Ammon's horn (tissue), 1 donor: ENCODE measurements around the gene MLLT10.
"Not testable (repeated sequence)": the region's sequence is repeated elsewhere in the genome, so short reads cannot be mapped to it uniquely, and the experiment has no call there.

ENCODE experiments used
- DNase-seq: peaks from one replicate; pipeline ENCODE4 v3.0.0-alpha.2; 2016; ENCODE audit warnings: low spot score

MLLT10 gene

DNA sequence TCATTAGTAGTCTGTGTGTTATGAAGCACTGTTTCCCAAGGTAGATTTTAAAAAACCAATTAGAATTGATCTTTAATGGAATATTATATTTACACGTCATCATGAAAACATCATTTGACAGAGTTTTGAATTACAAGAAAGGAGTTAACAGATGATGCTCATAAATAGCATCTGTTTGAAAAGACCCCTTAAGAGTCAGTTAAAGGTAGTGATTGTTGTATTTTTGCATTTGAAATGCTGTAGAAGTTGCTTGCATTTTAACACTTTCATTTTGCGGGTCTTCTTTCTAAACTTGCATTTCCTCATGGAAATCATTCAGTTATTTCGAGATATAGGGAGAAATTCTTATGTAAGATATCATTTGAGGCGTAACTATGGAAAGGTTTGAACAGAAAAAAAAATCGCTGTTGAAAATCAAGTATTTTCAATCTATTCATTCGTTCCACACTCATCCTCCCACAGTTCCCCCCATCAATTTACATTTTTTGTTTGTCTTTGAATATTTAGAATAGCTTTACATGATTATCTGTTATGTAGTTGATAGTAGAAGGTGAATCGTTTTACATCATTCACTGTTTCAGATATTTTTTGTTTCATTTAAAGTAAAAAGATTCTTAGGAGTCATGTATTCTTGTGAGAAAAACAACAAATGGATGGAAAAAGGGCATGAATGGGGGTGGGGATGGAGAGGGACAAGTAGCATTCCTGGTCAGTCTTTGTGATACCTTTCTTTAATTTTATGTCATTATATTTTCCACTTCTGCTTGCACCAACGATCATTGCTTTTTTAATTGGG is 5.6 kb upstream of the MLLT10 start:
- DNase-seq, result peak; percentile 25

DNA sequence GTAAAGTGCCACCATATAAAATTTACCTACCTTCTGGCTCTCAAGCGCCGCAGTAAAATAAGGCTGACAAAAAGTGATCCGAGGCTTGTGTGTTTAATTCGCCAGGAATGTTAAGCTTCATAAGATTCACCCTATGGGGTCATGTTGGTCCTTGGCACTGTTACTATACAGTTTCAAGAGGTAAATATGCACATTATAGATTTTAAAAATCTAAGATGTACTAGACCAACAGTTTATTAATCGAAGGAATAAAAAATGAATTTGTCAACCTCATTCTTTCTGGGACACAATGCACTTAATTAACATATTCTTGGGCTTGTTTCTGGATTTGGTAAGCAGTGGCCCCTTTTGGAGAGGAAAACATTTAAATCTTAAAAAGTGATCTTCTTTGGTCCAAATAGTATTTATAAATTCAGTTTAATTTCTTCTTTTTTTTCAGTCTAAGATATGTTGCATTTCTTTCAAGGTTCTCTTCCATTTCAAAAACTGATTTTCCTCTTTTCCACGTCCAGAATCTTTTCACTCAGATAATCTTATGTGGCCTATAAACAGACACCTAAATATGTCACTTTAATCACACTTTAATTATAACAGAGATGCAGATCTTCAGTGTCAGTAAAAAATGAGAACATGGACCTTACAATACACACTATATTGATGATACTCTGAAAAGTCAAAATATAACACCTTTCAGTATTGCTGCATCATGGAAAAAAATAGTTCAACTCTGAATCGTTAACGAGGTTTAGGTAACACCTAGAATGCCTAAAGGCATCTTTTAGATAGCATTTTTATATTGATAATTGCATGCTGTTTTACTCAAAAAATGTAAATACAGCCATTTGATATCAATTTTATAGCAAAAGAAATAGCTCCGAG is 4.8 kb upstream of the MLLT10 start:
- no peak for DNase-seq

- no peak for DNase-seq
These were observed 3.9 kb upstream of the MLLT10 start for GRCh38 chr10:21530168-21530567.

DNA sequence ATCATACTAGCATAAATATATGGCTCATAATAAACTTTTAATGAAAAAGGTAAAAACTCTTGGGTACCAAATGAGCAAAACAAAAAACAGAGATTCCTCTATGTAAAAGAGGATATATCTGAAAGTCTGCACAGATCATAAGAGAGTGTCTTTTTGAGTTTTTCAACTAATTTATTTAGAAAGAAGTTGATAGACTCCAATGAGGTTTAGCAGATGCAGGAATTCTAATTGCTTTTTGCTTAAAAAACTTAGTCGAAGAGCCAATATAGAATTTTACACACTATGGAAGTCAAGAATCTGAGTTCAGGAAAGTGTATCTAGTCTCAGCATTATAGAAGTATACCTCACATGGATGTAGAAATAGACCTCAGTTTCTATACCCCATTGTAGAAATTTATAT is 3.4 kb upstream of the MLLT10 start:
- DNase-seq, result no peak

DNA sequence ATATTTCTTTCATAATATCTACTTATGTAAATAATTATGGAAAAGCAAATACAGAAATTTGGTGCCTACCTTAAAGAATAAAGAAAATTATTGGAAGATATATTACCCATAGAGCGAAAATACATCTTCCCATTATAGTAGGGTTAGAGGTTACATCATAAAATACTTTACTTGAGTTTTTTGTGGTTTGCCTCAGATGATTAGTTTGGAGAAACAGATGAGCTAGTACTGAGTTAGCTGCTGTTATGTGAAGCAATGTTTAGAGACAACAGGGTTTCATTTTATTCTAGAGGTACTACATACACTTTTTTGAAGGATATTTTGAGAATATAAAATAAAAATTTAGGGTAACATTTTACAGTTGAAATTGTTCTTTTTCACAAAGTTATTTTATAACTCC is 2.9 kb upstream of the MLLT10 start:
- DNase-seq, result no peak

DNA sequence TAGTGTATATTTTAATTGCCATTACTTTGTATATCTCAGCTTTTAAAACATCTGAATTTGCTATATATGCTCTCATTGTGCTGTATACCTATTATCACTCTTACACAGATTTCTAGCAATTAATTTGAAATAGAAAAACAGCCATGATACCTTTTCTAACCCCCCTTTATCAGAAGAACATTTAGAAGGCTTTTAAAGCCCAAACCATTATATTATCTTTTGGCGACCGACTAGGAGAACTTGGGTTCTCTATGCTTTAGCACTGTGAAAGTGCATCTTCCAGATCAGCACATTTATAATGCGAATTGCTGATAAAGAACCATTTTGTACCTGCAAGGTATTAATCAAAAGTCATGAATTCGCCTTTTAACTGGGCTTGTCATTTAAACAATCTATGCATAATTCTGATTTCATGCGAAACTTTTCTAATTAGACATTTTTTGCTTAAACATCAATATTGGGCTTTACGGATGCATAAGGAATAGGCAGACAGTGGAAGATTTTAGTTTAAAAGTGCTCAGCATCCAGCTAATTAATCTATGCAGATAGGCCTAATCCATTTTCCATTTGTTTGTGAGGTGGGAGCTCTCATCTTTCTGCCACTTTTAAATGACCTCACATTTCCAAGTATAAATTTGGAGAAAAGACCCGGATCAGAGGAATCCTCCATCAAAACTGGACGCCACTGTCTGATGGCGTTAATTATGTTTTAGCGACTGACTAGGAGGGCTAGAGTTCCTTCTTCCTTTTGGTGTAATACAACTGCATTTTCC is 1.2 kb upstream of the MLLT10 start:
- no peak for DNase-seq

- no peak for DNase-seq
These were observed 201 bp downstream of the MLLT10 start for GRCh38 chr10:21534280-21534586.

GRCh38 chr10:21534604-21535493 is 817 bp downstream of the MLLT10 start:
- peak; percentile 63 for DNase-seq

GRCh38 chr10:21535494-21535965 is 1.5 kb downstream of the MLLT10 start:
- DNase-seq, result no peak

DNA sequence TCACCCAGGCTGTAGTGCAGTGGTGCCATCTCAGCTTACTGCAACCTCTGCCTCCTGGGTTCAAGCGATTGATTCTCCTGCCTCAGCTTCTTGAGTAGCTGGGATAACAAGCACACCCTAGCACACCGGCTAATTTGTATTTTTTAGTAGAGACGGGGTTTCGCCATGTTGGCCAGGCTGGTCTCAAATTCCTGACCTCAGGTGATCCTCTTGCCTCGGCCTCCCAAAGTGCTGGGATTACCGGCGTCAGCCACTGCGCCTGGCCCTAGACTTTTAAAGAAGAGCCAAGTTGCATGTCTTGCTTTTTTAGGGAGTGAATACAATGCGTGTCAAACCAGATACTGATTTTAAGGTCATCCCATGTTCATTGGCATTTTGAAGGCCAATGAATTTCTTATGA is 1.9 kb downstream of the MLLT10 start:
- DNase-seq, result not testable (repeated sequence)

DNA sequence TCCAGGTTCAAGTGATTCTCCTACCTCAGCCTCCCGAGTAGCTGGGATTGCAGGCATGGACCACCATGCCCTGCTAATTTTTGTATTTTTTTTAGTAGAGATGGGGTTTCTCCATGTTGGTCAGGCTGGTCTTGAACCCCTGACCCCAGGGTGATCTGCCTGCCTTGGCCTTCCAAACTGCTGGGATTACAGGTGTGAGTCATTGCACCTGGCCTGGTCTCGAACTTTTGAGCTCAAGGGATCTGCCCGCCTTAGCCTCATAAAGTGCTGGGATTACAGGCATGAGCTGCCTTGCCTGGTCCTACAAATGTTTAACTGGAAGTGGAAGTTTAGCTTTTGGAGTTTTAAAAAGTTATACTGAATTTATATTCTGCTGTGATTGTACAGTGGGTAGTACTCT is 2.8 kb downstream of the MLLT10 start:
- DNase-seq, result no peak

DNA sequence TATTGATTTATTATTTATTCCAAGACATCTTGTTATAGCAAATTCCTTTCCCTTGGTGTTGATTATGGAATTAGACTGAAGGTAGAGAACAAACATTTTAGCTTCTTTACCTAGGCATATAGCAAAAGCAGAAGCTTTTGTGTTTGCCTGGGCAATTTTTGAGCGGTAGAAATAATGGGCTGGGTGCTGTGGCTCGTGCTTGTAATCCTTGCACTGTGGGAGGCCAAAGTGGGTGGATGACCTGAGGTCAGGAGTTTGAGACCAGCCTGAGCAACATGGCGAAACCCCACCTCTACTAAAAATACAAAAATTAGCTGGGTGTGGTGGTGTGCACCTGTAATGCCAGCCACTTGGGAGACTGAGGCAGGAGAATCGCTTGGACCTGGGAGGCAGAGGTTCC is 6.7 kb downstream of the MLLT10 start:
- not testable (repeated sequence) for DNase-seq

DNA sequence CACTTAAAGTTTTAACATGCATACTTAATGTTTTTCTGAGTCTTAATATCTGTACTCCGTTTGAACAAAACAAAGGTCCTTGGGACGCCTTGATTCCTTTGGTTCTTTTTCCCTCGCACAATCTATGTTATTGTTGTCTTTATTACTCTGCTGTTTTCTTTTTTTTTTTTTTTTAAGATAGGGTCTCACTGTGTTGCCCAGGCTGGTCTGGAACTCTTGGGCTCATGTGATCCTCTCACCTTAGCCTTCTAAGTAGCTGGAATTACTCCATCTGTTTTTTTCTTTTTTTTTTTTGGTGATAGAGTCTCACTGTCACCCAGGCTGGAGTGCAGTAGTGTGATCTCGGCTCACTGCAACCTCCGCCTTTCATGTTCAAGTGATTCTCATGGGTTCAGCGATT is 13.2 kb downstream of the MLLT10 start:
- no peak for DNase-seq

DNA sequence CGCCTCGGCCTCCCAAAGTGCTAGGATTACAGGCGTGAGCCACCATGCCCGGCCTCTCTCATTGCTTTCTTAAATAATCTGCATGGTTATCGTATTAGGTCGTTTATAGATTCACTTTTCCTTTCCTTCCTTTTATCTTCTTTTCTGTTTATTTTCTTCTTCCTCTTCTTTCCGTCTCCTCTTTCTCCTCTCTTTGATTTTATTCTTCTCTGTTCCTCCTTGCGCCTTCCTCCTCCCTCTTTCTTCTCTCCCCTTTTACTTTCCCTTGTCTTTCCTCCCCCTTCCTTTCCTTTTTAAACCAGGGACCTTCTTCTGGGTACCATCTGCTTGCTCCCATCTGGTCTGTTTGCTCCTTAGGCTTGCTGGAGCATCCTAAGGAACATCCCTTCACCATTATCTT is 18.6 kb downstream of the MLLT10 start:
- no peak for DNase-seq

GRCh38 chr10:21556527-21556926 is 22.5 kb downstream of the MLLT10 start:
- DNase-seq, result peak; percentile 20

- DNase-seq, result not testable (repeated sequence)
These were observed 25.0 kb downstream of the MLLT10 start for GRCh38 chr10:21558984-21559383.

DNA sequence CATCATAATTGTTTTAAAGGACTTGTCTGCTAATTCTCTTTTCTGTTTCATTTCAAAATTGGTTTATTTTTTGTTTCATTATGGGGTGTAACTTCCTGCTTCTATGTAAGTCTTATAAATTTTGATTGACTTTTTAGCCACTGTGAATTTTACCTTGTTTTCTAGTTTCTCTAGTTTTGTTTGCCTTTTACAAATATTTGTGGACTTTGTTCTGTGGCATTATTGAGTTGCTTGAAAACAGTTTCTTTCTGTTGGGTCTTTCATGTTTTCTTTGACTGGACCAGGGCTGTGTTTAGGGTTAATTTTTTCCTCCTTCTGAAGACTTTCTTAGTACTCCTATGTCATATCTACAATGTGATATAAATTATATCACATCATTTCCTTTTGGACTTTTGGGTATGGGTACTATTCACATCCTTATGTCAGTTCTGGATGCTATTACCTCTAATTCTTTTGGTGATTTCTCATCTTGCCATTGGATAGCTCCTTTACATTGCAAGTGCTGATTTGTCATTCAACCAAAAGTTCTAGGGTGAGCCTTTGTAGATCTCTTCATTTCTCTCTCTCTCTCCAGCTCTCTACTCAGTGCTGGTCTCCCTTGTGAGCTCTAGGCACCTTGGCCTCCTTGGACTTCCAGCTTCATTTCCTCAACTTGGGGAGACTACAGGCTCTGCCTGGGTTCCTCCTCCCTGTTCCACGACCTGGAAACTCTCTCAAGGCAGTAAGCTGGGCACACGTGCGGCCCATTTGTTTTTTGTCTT is 36.9 kb downstream of the MLLT10 start:
- no peak for DNase-seq

DNA sequence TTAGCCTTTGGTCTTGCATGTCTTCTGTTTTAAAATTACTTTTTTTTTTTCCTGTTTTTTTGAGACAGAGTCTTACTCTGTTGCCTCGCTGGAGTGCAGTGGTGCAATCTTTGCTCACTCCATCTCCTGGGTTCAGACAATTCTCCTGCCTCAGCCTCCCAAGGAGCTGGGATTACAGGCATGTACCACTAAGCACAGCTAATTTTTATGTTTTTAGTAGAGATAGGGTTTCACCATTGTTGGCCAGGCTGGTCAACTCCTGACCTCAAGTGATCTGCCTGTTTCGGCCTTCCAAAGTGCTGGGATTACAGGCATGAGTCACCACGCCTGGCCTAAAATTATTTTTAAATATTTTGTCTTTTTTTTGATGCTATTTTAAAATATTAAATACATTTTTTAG is 38.5 kb downstream of the MLLT10 start:
- DNase-seq, result no peak

- not testable (repeated sequence) for DNase-seq
These were observed 40.5 kb downstream of the MLLT10 start for GRCh38 chr10:21574514-21574913.

DNA sequence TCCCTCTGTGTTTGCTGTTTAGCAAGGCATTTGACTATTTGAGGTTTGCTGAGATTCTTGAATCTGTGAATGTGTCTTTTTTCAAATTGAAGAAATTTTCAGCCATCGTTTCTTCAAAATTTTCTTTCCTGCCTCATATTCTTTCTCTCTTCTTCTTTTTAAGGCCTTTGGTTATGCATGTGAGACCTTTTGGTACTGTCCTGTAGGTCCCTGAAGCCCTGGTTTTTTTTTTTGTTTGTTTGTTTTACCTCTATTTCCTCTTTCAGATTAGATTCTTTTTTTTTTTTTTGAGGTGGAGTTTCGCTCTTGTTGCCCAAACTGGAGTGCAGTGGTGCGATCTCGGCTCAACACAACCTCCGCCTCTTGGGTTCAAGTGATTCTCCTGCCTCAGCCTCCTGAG is 45.3 kb downstream of the MLLT10 start:
- DNase-seq, result no peak

GRCh38 chr10:21581421-21581834 is 47.4 kb downstream of the MLLT10 start:
- not testable (repeated sequence) for DNase-seq
